ENCODE measurements around the gene INO80D. TPM values are rescaled to one million over a fixed set of nuclear protein-coding genes. Genes with fewer than 3 reads are reported as not detected.
A peak's percentile ranks its signal among the peaks of the same experiment; 100 is the strongest.
"Not testable (repeated sequence)": the region's sequence is repeated elsewhere in the genome, so short reads cannot be mapped to it uniquely, and the experiment has no call there.

INO80D gene
- total RNA-seq (10 to 100 TPM; 28.2 to 31.6 TPM), polyA plus RNA-seq (ENCODE audit: insufficient read depth, low read depth, low replicate concordance) (5.3 TPM)
- long read RNA-seq, donor 1, full-length matches to known transcripts: 1 of 1 reads
- long read RNA-seq, donor 1, partial matches to known transcripts: 0 of 1 reads
- long read RNA-seq, donor 1, other reads (novel, unspliced or antisense): 0 of 1 reads
- long read RNA-seq, donor 2: 0 reads

GRCh38 chr2:206085742-206086445 is at the start of gene INO80D:
Gene INO80D (minus strand): TSS chr2:206086174. CDS start chr2:206063016, 23,158 bp downstream.
- H3K36me3 ChIP-seq (ENCODE audit: low read depth, missing control alignments): no peaks in the 10 kb centered on the region
- H3K4me3 ChIP-seq: peak within 1 kb of the TSS; percentile 81
- H3K27me3 ChIP-seq: no peaks in the 10 kb centered on the region
- intact Hi-C loops (cut with DNase I; ENCODE audit: low total_unique reads): no loop called here
- DNase-seq: peak; percentile 88
- TF ChIP-seq CTCF (IDR thresholded peaks at IDR 0.05): peak in 2 of 3 experiments; percentile 20 to 30
- TF ChIP-seq POLR2A (IDR thresholded peaks at IDR 0.05): no peak
- 0% methylated on average over 29 to 39 of the region's 39 CpGs for WGBS, 2 donors
- H3K4me1 ChIP-seq: peaks cover 17% of the 10 kb centered on the region
- H3K9me3 ChIP-seq: no peaks in the 10 kb centered on the region
- H3K27ac ChIP-seq: peak within 1 kb of the TSS; percentile 99

GRCh38 chr2:206127656-206128055 is 41.7 kb upstream of the INO80D start:
- H3K4me3 ChIP-seq: no peak overlapping the region
- no peaks in the 10 kb centered on the region for H3K4me1 ChIP-seq
- no peak overlapping the region for H3K27ac ChIP-seq
- H3K27me3 ChIP-seq: no peaks in the 10 kb centered on the region
- H3K36me3 ChIP-seq (ENCODE audit: low read depth, missing control alignments): no peaks in the 10 kb centered on the region
- TF ChIP-seq POLR2A (IDR thresholded peaks at IDR 0.05): no peak
- TF ChIP-seq CTCF (IDR thresholded peaks at IDR 0.05): no peak
- intact Hi-C loops (cut with DNase I; ENCODE audit: low total_unique reads): no loop called here
- no peaks in the 10 kb centered on the region for H3K9me3 ChIP-seq
- no peak for DNase-seq

- Histone ChIP-seq H3K36me3 (ENCODE audit: low read depth, missing control alignments) (no peaks in the 10 kb centered on the region), H3K9me3 (no peaks in the 10 kb centered on the region), H3K4me1 (no peaks in the 10 kb centered on the region), H3K27me3 (no peaks in the 10 kb centered on the region), H3K27ac (no peak overlapping the region), H3K4me3 (no peak overlapping the region)
- intact Hi-C loops (cut with DNase I; ENCODE audit: low total_unique reads): no loop called here
- no peak for DNase-seq
- no peak for TF ChIP-seq CTCF (IDR thresholded peaks at IDR 0.05)
These were observed 39.9 kb upstream of the INO80D start for GRCh38 chr2:206125901-206126300.

- H3K27me3 ChIP-seq; H3K9me3 ChIP-seq; H3K36me3 ChIP-seq (ENCODE audit: low read depth, missing control alignments); DNase-seq; H3K27ac ChIP-seq; H3K4me3 ChIP-seq; H3K4me1 ChIP-seq; intact Hi-C loops (cut with DNase I; ENCODE audit: low total_unique reads): not testable (repeated sequence)
- WGBS, 2 donors: 87 to 95% methylated on average over 3 of the region's 3 CpGs
These were observed 36.6 kb upstream of the INO80D start for GRCh38 chr2:206122569-206122968.

GRCh38 chr2:206116278-206116677 is 30.3 kb upstream of the INO80D start:
- intact Hi-C loops (cut with DNase I; ENCODE audit: low total_unique reads): no loop called here
- Histone ChIP-seq H3K27ac (no peak overlapping the region), H3K4me1 (no peaks in the 10 kb centered on the region), H3K4me3 (no peak overlapping the region), H3K36me3 (ENCODE audit: low read depth, missing control alignments) (no peaks in the 10 kb centered on the region), H3K27me3 (no peaks in the 10 kb centered on the region), H3K9me3 (no peaks in the 10 kb centered on the region)
- WGBS, 2 donors: 90 to 91% methylated on average over 18 to 21 of the region's 21 CpGs
- TF ChIP-seq CTCF (IDR thresholded peaks at IDR 0.05) (no peak), POLR2A (IDR thresholded peaks at IDR 0.05) (no peak)
- DNase-seq: no peak

All from testis (tissue), 5 donors.